Panc1 (cell line): Measurements from ENCODE around the gene NALCN. TPM values are rescaled to one million over a fixed set of nuclear protein-coding genes. Genes with fewer than 3 reads are reported as not detected.

Experiments used
- ATAC-seq: fragments of 200-7000 bp; cut with Tn5 transposase; 2 replicates; pipeline ENCODE4 v1.9.1; 2020; ENCODE audit warnings: mild to moderate bottlenecking, moderate library complexity
- BruUV-seq: library from RNA; stranded (reverse); fragments of 400-500 nt; replicated peaks from 2 replicates; lab custom pipeline; 2021; lab: Mats Ljungman, UMichigan
- CTCF ChIA-PET: fragments of 300-600 bp; sonication (Branson Sonifier 250); formaldehyde crosslinking; loops from one replicate; lab custom pipeline; 2022; ENCODE audit warnings: antibody characterized with exemption; lab: Charles Lee
- POLR2A ChIA-PET: fragments of 300-600 bp; sonication (Branson Sonifier 250); formaldehyde crosslinking; loops from one replicate; lab custom pipeline; 2022; ENCODE audit warnings: antibody characterized with exemption; lab: Charles Lee
- DNase-seq: peaks from one replicate; pipeline ENCODE4 v3.0.0-alpha.2; 2010; ENCODE audit warnings: low read depth, low spot score
- H3K27ac ChIP-seq: 2 replicates; pipeline ENCODE4 v1.5.1; 2011; ENCODE audit warnings: mild to moderate bottlenecking, low read length, inconsistent platforms
- H3K27me3 ChIP-seq: fragments of 200-500 bp; sonication (Bioruptor generic); 2 replicates; pipeline ENCODE4 v1.6.0; 2014; ENCODE audit warnings: low read length, inconsistent platforms; ENCODE audit not compliant: control insufficient read depth, insufficient read depth
- H3K36me3 ChIP-seq: fragments of 200-500 bp; sonication (Bioruptor generic); 2 replicates; pipeline ENCODE4 v1.5.1; 2014; ENCODE audit warnings: inconsistent platforms, mild to moderate bottlenecking, low read length, moderate library complexity; ENCODE audit not compliant: control insufficient read depth, insufficient read depth
- H3K4me1 ChIP-seq: 2 replicates; pipeline ENCODE4 v1.5.1; 2011; ENCODE audit warnings: inconsistent platforms, mild to moderate bottlenecking, low read length, moderate library complexity; ENCODE audit not compliant: control insufficient read depth, insufficient read depth
- H3K4me3 ChIP-seq, 2 experiments: 2 replicates each; pipeline ENCODE4 v1.5.1; 2011 to 2012; ENCODE audit warnings: low read depth in 2 of 2, low read length in 2 of 2, mild to moderate bottlenecking in 2 of 2, inconsistent platforms in 1 of 2, moderate library complexity in 1 of 2
- H3K9me3 ChIP-seq: fragments of 200-500 bp; sonication (Bioruptor generic); 2 replicates; pipeline ENCODE4 v1.5.1; 2014; ENCODE audit warnings: low read depth, mild to moderate bottlenecking, inconsistent platforms, low read length, moderate library complexity; ENCODE audit not compliant: control insufficient read depth, insufficient read depth
- CTCF ChIP-seq: fragments of 450-650 bp; IDR thresholded peaks from 2 replicates; pipeline ENCODE4 v1.5.1; 2017; ENCODE audit warnings: mild to moderate bottlenecking
- POLR2AphosphoS5 ChIP-seq: IDR thresholded peaks from 2 replicates; pipeline ENCODE4 v1.6.1; 2012; ENCODE audit warnings: mild to moderate bottlenecking, low read depth, low read length, moderate library complexity
- REST ChIP-seq, 2 experiments: IDR thresholded peaks; 2 replicates each; pipeline ENCODE4 v1.6.1; 2011 to 2012; ENCODE audit warnings: low read depth in 2 of 2, control low read depth in 1 of 2, low read length in 1 of 2, mild to moderate bottlenecking in 1 of 2, moderate library complexity in 1 of 2; ENCODE audit not compliant: insufficient read depth in 1 of 2
- SIN3A ChIP-seq: IDR thresholded peaks from 2 replicates; pipeline ENCODE4 v1.6.1; 2012; ENCODE audit warnings: low read depth, mild to moderate bottlenecking, low read length, moderate library complexity, borderline replicate concordance; ENCODE audit not compliant: insufficient read depth
- TCF7L2 ChIP-seq: IDR thresholded peaks from 2 replicates; pipeline ENCODE4 v1.6.1; 2011; ENCODE audit warnings: mild to moderate bottlenecking, low read depth, low read length, inconsistent platforms
- in situ Hi-C: cut with HindIII; loops from 2 replicates; pipeline ENCODE4 v1.10.0; 2016; ENCODE audit warnings: low sequenced_read_pairs, low pct_unique_long_range_greater_than_20kb
- intact Hi-C: fragments of 100-400 bp; cut with micrococcal nuclease; formaldehyde crosslinking; loops from one replicate; pipeline ENCODE4 v1.10.0; 2022; ENCODE audit not compliant: unreplicated experiment
- total RNA-seq: library from RNA; stranded (reverse); gene quantifications from one replicate; pipeline ENCODE4 v1.2.1, GENCODE V29; 2021; ENCODE audit not compliant: unreplicated experiment

The NALCN gene
- total RNA-seq, 1 experiment from 2014 or later = 10.9 TPM

GRCh38 chr13:101384929-101385328 is 31.4 kb downstream of the NALCN start:
- intact Hi-C loops (no loop called here), in situ Hi-C loops (no loop called here)
- Histone ChIP-seq H3K36me3 (no peaks in the 10 kb centered on the region), H3K4me3 (no peak overlapping the region), H3K27me3 (no peaks in the 10 kb centered on the region), H3K9me3 (no peaks in the 10 kb centered on the region), H3K27ac (no peak overlapping the region), H3K4me1 (no peaks in the 10 kb centered on the region)
- CTCF ChIA-PET = no interaction called here
- TF ChIP-seq TCF7L2 (no peak), CTCF (no peak), REST (IDR thresholded peaks at IDR 0.05; ENCODE audit: insufficient read depth in 1 of 2, low read depth in 2 of 2, low read length in 1 of 2) (no peak), SIN3A (no peak), POLR2AphosphoS5 (no peak)
- POLR2A ChIA-PET = no interaction called here
- ATAC-seq (no peak), DNase-seq (no peak)
- BruUV-seq = no TSS peak

GRCh38 chr13:101383595-101383994 is 32.7 kb downstream of the NALCN start:
- in situ Hi-C loops = no loop called here
- TF ChIP-seq TCF7L2 (no peak), REST (IDR thresholded peaks at IDR 0.05; ENCODE audit: insufficient read depth in 1 of 2, low read depth in 2 of 2, low read length in 1 of 2) (no peak), CTCF (no peak), SIN3A (no peak), POLR2AphosphoS5 (no peak)

More at GRCh38 chr13:101383595-101383994, 32.7 kb downstream of the NALCN start:
- intact Hi-C loops = no loop called here
- H3K9me3 ChIP-seq = no peaks in the 10 kb centered on the region
- ATAC-seq (no peak), DNase-seq (no peak)
- no peaks in the 10 kb centered on the region for H3K4me1 ChIP-seq
- no peaks in the 10 kb centered on the region for H3K27me3 ChIP-seq
- H3K36me3 ChIP-seq = no peaks in the 10 kb centered on the region
- ChIA-PET CTCF (no interaction called here), POLR2A (no interaction called here)
- H3K27ac ChIP-seq = no peak overlapping the region
- H3K4me3 ChIP-seq = no peak overlapping the region
- BruUV-seq = no TSS peak
